B cell (primary cell): ENCODE data around the gene ZNF484. TPM values are rescaled to one million over a fixed set of nuclear protein-coding genes. Genes with fewer than 3 reads are reported as not detected.
"Not testable (repeated sequence)": the region's sequence is repeated elsewhere in the genome, so short reads cannot be mapped to it uniquely, and the experiment has no call there.

Experiments
- ATAC-seq: fragments of 200-7000 bp; cut with Tn5 transposase; one replicate; pipeline ENCODE4 v1.10.0; 2021; ENCODE audit warnings: low read depth, mild to moderate bottlenecking, moderate number of reproducible peaks, moderate library complexity
- CTCF ChIA-PET: fragments of 350-600 bp; sonication (Branson Sonifier 250); formaldehyde crosslinking; loops from one replicate; lab custom pipeline; 2021; ENCODE audit warnings: antibody characterized with exemption, inconsistent platforms; lab: Charles Lee
- POLR2A ChIA-PET: fragments of 350-600 bp; sonication (Branson Sonifier 250); formaldehyde crosslinking; loops from one replicate; lab custom pipeline; 2021; ENCODE audit warnings: antibody characterized with exemption; lab: Charles Lee
- DNase-seq: peaks from one replicate; pipeline ENCODE4 v3.0.0; 2013
- H2AFZ ChIP-seq: 2 replicates; pipeline ENCODE4 v1.6.1; 2012; ENCODE audit warnings: mild to moderate bottlenecking, low read depth, low read length; ENCODE audit not compliant: insufficient read depth, poor library complexity, severe bottlenecking
- H3K27ac ChIP-seq, 2 donors: 1 replicate in 1 of 2; 2 replicates in 1 of 2; pipeline ENCODE4 v1.5.1; 2012 to 2013; ENCODE audit warnings: low read length in 2 of 2, mild to moderate bottlenecking in 2 of 2, moderate library complexity in 1 of 2
- H3K27me3 ChIP-seq, 4 experiments: fragments of 200-600 bp in 1 of 4; sonication (generic) in 1 of 4; replicated peaks in 1 of 4; 1 replicate in 2 of 4; 2 replicates in 2 of 4; pipeline versions ENCODE4 v1.6.1 to v1.7.0; 2013 to 2016; ENCODE audit warnings: low read length in 3 of 4, mild to moderate bottlenecking in 2 of 4, mixed read lengths in 1 of 4, moderate library complexity in 1 of 4; ENCODE audit not compliant: insufficient read depth in 4 of 4, control insufficient read depth in 3 of 4; ENCODE audit errors: control extremely low read depth in 1 of 4
- H3K36me3 ChIP-seq, 2 experiments: replicated peaks in 1 of 2; 1 replicate in 1 of 2; 2 replicates in 1 of 2; pipeline versions ENCODE4 v1.6.1 to v1.7.1; 2013; ENCODE audit warnings: low read length in 1 of 2; ENCODE audit not compliant: insufficient read depth in 2 of 2, control insufficient read depth in 1 of 2; ENCODE audit errors: control extremely low read depth in 1 of 2, extremely low read depth in 1 of 2
- H3K4me1 ChIP-seq, 2 donors: fragments of 200-600 bp in 1 of 2; sonication (generic) in 1 of 2; 1 replicate in 1 of 2; 2 replicates in 1 of 2; pipeline versions ENCODE4 v1.5.1 to v1.6.1; 2013 to 2017; ENCODE audit warnings: low read length in 2 of 2; ENCODE audit not compliant: control insufficient read depth in 2 of 2, insufficient read depth in 2 of 2
- H3K4me2 ChIP-seq: replicated peaks from 2 replicates; pipeline ENCODE3; 2012; ENCODE audit warnings: mild to moderate bottlenecking, low read depth, low read length; ENCODE audit not compliant: poor library complexity, severe bottlenecking
- H3K4me3 ChIP-seq, 5 experiments: fragments of 200-600 bp in 1 of 5; sonication (generic) in 1 of 5; 1 replicate in 3 of 5; 2 replicates in 2 of 5; pipeline versions ENCODE4 v1.5.1 to v1.7.0; 2011 to 2016; ENCODE audit warnings: low read length in 4 of 5, mild to moderate bottlenecking in 4 of 5, low read depth in 2 of 5, control low read depth in 1 of 5, moderate library complexity in 1 of 5; ENCODE audit not compliant: insufficient read depth in 1 of 5; ENCODE audit errors: control extremely low read depth in 1 of 5, extremely low read depth in 1 of 5
- H3K79me2 ChIP-seq: fragments of 200-600 bp; sonication (generic); one replicate; pipeline ENCODE4 v1.6.0; 2016; ENCODE audit warnings: low read length; ENCODE audit not compliant: control insufficient read depth, insufficient read depth
- H3K9ac ChIP-seq: fragments of 200-600 bp; sonication (generic); 2 replicates; pipeline ENCODE4 v1.6.1; 2017; ENCODE audit warnings: mild to moderate bottlenecking, low read length, moderate library complexity
- H3K9me3 ChIP-seq, 3 donors: one replicate each; pipeline versions ENCODE4 v1.6.1 to v1.7.1; 2013; ENCODE audit warnings: low read length in 2 of 3; ENCODE audit not compliant: control insufficient read depth in 2 of 3, insufficient read depth in 1 of 3; ENCODE audit errors: control extremely low read depth in 1 of 3
- H4K20me1 ChIP-seq: 2 replicates; pipeline ENCODE4 v1.6.0; 2012; ENCODE audit warnings: mild to moderate bottlenecking, low read length; ENCODE audit not compliant: insufficient read depth, control insufficient read depth, poor library complexity, severe bottlenecking
- H3K27ac Mint-ChIP-seq: one replicate; pipeline ENCODE4 v1.8.0; 2021; ENCODE audit warnings: mixed read lengths
- H3K27me3 Mint-ChIP-seq: one replicate; pipeline ENCODE4 v1.8.0; 2021; ENCODE audit warnings: mixed read lengths
- H3K4me1 Mint-ChIP-seq: one replicate; pipeline ENCODE4 v1.8.0; 2021; ENCODE audit warnings: mixed read lengths
- H3K4me3 Mint-ChIP-seq: one replicate; pipeline ENCODE4 v1.8.0; 2021; ENCODE audit warnings: mixed read lengths
- H3K9me3 Mint-ChIP-seq: one replicate; pipeline ENCODE4 v1.8.0; 2022; ENCODE audit warnings: mixed read lengths; ENCODE audit not compliant: insufficient read depth
- CTCF ChIP-seq: fragments of 200-600 bp; IDR thresholded peaks from one replicate; pipeline ENCODE4 v1.8.0; 2022; ENCODE audit warnings: antibody characterized with exemption, mild to moderate bottlenecking
- EZH2 ChIP-seq: IDR thresholded peaks from 2 replicates; pipeline ENCODE4 v1.6.1; 2012; ENCODE audit warnings: borderline replicate concordance, low read depth, mild to moderate bottlenecking, moderate library complexity, low read length; ENCODE audit not compliant: insufficient read depth, poor library complexity, severe bottlenecking
- WGBS: methylation state at CpG from one replicate; pipeline ENCODE4 v1.1.5; 2013; ENCODE audit warnings: missing lambda C conversion rate; ENCODE audit not compliant: insufficient coverage; 5-methylcytosine and 5-hydroxymethylcytosine counted together
- intact Hi-C: fragments of 100-400 bp; cut with micrococcal nuclease; formaldehyde crosslinking; loops from one replicate; pipeline ENCODE4 v1.10.0; 2022
- polyA plus RNA-seq: library from polyadenylated mRNA; depleted of rRNA; stranded (reverse); fragments of >200 nt; gene quantifications from 2 replicates; pipeline ENCODE4 v1.2.3, GENCODE V29; 2012
- total RNA-seq, 2 donors: library from RNA; stranded (reverse); fragments of 120-200 nt in 1 of 2; gene quantifications; 1 replicate in 1 of 2; 2 replicates in 1 of 2; pipeline versions ENCODE4 v1.2.3 to v1.2.4, GENCODE V29; 2013 to 2022

ZNF484 gene
- total and polyA plus RNA-seq, 2 donors (not counting 1 experiment from before 2014, with no cell fraction given), result 2.2 to 22.7 TPM

GRCh38 chr9:92820964-92821363 is 56.9 kb downstream of the ZNF484 start:
- Histone ChIP-seq H3K4me1 (no peaks in the 10 kb centered on the region), H3K27ac (no peak overlapping the region), H3K27me3 (peaks cover 0 to 10% (median 0%) of the 10 kb centered on the region in 4 experiments), H3K9ac (no peak overlapping the region), H3K36me3 (no peaks in the 10 kb centered on the region), H2AFZ (no peak overlapping the region), H4K20me1 (no peaks in the 10 kb centered on the region), H3K79me2 (no peaks in the 10 kb centered on the region), H3K4me2 (no peak overlapping the region), H3K9me3 (no peaks in the 10 kb centered on the region), H3K4me3 (no peak overlapping the region)
- intact Hi-C loops, result no loop called here
- H3K4me1 Mint-ChIP-seq, result no peaks in the 10 kb centered on the region
- ATAC-seq (no peak), DNase-seq (no peak)
- no peak overlapping the region for H3K4me3 Mint-ChIP-seq
- no peak for TF ChIP-seq EZH2
- TF ChIP-seq CTCF, result no peak
- ChIA-PET POLR2A (no interaction called here), CTCF (no interaction called here)
- WGBS, result 80% methylated on average over 1 of the region's 3 CpGs
- H3K9me3 Mint-ChIP-seq, result no peaks in the 10 kb centered on the region
- no peak overlapping the region for H3K27ac Mint-ChIP-seq
- peaks cover 42% of the 10 kb centered on the region for H3K27me3 Mint-ChIP-seq

DNA sequence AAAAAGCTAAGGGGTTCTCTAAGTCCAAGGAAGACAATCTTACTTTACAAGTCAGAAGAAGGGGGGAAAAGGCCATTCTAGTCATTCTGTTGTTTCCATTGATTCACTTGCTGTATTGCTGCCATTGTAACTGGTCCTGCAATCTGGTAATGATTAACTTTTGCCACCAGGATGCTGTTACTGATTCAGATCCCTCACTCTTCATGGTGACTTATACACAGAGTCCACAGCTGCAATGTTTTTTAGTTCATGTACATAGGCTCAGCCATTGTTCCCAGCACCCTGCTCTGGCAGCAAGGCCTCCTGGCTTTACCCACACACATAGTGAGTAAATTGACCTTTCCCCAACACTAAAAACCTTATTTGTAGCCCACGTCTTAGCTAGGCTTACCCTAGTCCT is 57.9 kb downstream of the ZNF484 start:
- H3K4me3 ChIP-seq, H4K20me1 ChIP-seq, DNase-seq, H3K9ac ChIP-seq, H3K27me3 ChIP-seq, H2AFZ ChIP-seq, H3K4me1 ChIP-seq, CTCF ChIA-PET, H3K27ac ChIP-seq, H3K9me3 ChIP-seq, ATAC-seq, H3K4me2 ChIP-seq, H3K36me3 ChIP-seq, H3K4me1 Mint-ChIP-seq, H3K4me3 Mint-ChIP-seq, H3K79me2 ChIP-seq, H3K9me3 Mint-ChIP-seq, POLR2A ChIA-PET, intact Hi-C loops, H3K27ac Mint-ChIP-seq: not testable (repeated sequence)
- no CpG with 5 or more reads among the region's 1 CpG for WGBS
- peaks cover 44% of the 10 kb centered on the region for H3K27me3 Mint-ChIP-seq

DNA sequence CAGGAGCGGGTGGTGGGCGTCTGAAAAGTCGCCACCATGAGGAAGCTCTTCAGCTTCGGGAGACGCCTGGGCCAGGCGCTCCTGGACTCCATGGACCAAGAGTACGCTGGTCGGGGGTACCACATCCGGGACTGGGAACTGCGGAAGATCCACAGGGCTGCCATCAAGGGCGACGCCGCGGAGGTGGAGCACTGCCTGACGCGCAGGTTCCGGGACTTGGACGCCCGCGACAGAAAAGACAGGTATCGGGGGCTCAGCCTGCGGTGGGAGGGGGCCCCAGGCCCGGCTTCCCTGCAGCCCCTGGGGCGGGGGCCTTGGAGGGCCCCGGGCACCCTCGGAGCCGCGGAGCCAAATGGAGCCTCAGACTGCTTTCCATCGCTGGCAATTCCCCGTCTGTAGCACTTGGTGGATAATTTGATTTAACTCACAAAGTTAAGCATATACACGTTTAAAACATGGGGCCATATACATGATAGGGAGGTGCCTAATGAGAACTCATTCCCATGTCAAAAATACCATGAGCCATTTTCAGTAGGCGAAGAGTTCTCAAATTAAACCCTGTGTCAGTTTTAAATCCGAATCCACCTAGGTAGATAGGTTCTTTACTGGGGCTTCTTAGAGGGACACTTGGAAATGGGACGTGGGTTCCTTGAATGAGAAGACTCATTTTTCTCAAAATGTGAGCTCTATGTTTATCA is 68.1 kb downstream of the ZNF484 start:
- peaks cover 0 to 60% (median 49%) of the 10 kb centered on the region in 4 experiments for H3K27me3 ChIP-seq
- H3K4me3 ChIP-seq, result peak overlapping the region in 4 of 5 experiments; percentile 39 to 74 (median 56)
- H4K20me1 ChIP-seq, POLR2A ChIA-PET, H3K9me3 Mint-ChIP-seq, H3K27ac ChIP-seq, H3K36me3 ChIP-seq, ATAC-seq, H3K27ac Mint-ChIP-seq, H3K79me2 ChIP-seq: not testable (repeated sequence)
- H3K4me1 ChIP-seq, result peaks cover 32 to 34% of the 10 kb centered on the region in 2 donors
- DNase-seq, result peak; percentile 36
- CTCF ChIA-PET, result interaction anchor here (0.8 to 2.6 kb wide), 5 partner anchors 17 to 92 kb away, joined by 3 to 12 read pairs (median 6); no protein-coding TSS in a partner anchor
- H3K9me3 ChIP-seq, result peaks cover 0 to 17% (median 0%) of the 10 kb centered on the region in 3 donors
- peaks cover 25% of the 10 kb centered on the region for H3K4me1 Mint-ChIP-seq
- peak overlapping the region; percentile 85 for H3K4me2 ChIP-seq
- peaks cover 55% of the 10 kb centered on the region for H3K27me3 Mint-ChIP-seq
- 8% methylated on average over 27 of the region's 34 CpGs for WGBS
- peak overlapping the region; percentile 62 for H3K9ac ChIP-seq
- H2AFZ ChIP-seq, result peak overlapping the region; percentile 60
- H3K4me3 Mint-ChIP-seq, result peak overlapping the region; percentile 91
- intact Hi-C loops, result loop anchor here (1.0 kb wide), 1 partner anchor 46 kb away; no protein-coding TSS in a partner anchor
